Astrocyte of the spinal cord (primary cell): ENCODE measurements around the gene AHI1.
A peak's percentile ranks its signal among the peaks of the same experiment; 100 is the strongest.

Source experiments
- DNase-seq: peaks from one replicate; pipeline ENCODE4 v3.0.0; 2011; ENCODE audit warnings: low read depth, low spot score
- H3K4me3 ChIP-seq: 2 replicates; pipeline ENCODE4 v1.5.1; 2011; ENCODE audit warnings: low read depth, mild to moderate bottlenecking, low read length, moderate library complexity
- CTCF ChIP-seq: IDR thresholded peaks from 2 replicates; pipeline ENCODE4 v1.5.1; 2012; ENCODE audit warnings: low read depth, mild to moderate bottlenecking, low read length, inconsistent platforms
- in situ Hi-C: cut with HindIII; loops from 2 replicates; pipeline ENCODE4 v1.10.0; 2017; ENCODE audit warnings: low sequenced_read_pairs

AHI1 gene

GRCh38 chr6:135411339-135411738 lies 86.2 kb downstream of the AHI1 start:
- TF ChIP-seq CTCF = peak; percentile 24
- H3K4me3 ChIP-seq = no peak overlapping the region
- no peak for DNase-seq
- in situ Hi-C loops = no loop called here

GRCh38 chr6:135410856-135411255 lies 86.7 kb downstream of the AHI1 start:
- in situ Hi-C loops = no loop called here
- TF ChIP-seq CTCF = no peak
- DNase-seq = no peak
- H3K4me3 ChIP-seq = no peak overlapping the region

- H3K4me3 ChIP-seq = no peak overlapping the region
- DNase-seq = no peak
- TF ChIP-seq CTCF = no peak
- in situ Hi-C loops = no loop called here
Observed at GRCh38 chr6:135403584-135403983, 94.0 kb downstream of the AHI1 start.

- no peak for TF ChIP-seq CTCF
- H3K4me3 ChIP-seq = no peak overlapping the region
- in situ Hi-C loops = no loop called here
- no peak for DNase-seq
Observed at GRCh38 chr6:135402311-135402710, 95.2 kb downstream of the AHI1 start.

GRCh38 chr6:135397172-135397952 lies 100.2 kb downstream of the AHI1 start:
- no peak for TF ChIP-seq CTCF
- in situ Hi-C loops = no loop called here

GRCh38 chr6:135395136-135395535 lies 102.4 kb downstream of the AHI1 start:
- no peak for TF ChIP-seq CTCF
- no peak for DNase-seq
- in situ Hi-C loops = no loop called here

More at GRCh38 chr6:135397172-135397952, 100.2 kb downstream of the AHI1 start:
- H3K4me3 ChIP-seq = no peak overlapping the region
- DNase-seq = no peak

More at GRCh38 chr6:135395136-135395535, 102.4 kb downstream of the AHI1 start:
- no peak overlapping the region for H3K4me3 ChIP-seq
